IMR-90 (cell line): ENCODE results near the gene MDH1. TPM values are rescaled to one million over a fixed set of nuclear protein-coding genes. Genes with fewer than 3 reads are reported as not detected.
A peak's percentile ranks its signal among the peaks of the same experiment; 100 is the strongest.

ENCODE experiments used
- ATAC-seq: fragments of 200-7000 bp; cut with Tn5 transposase; 2 replicates; pipeline ENCODE4 v1.9.1; 2020; ENCODE audit warnings: low read depth, mild to moderate bottlenecking, moderate library complexity
- BruUV-seq: library from RNA; stranded (reverse); fragments of 400-500 nt; replicated peaks from 2 replicates; lab custom pipeline; 2021; lab: Mats Ljungman, UMichigan
- CTCF ChIA-PET: fragments of 300-600 bp; formaldehyde crosslinking; extraction: SDS; loops from one replicate; lab custom pipeline; 2021; ENCODE audit warnings: antibody characterized with exemption; lab: Yijun Ruan, JAX
- POLR2A ChIA-PET: fragments of 300-600 bp; sonication (Branson Sonifier 250); formaldehyde crosslinking; loops from one replicate; lab custom pipeline; 2022; ENCODE audit warnings: antibody characterized with exemption; ENCODE audit not compliant: unreplicated experiment; lab: Charles Lee
- DNase-seq: peaks from one replicate; pipeline ENCODE4 v3.0.0; 2013
- H2AFZ ChIP-seq: replicated peaks from 2 replicates; pipeline ENCODE3; 2013; ENCODE audit warnings: low read length, mild to moderate bottlenecking; ENCODE audit not compliant: poor library complexity
- H2AK5ac ChIP-seq: 2 replicates; pipeline ENCODE4 v1.6.1; 2013; ENCODE audit warnings: low read depth, low read length, inconsistent platforms
- H2AK9ac ChIP-seq: replicated peaks from 2 replicates; pipeline ENCODE3; 2013; ENCODE audit warnings: mild to moderate bottlenecking, low read depth, low read length, moderate library complexity; ENCODE audit not compliant: poor library complexity
- H2BK120ac ChIP-seq: 2 replicates; pipeline ENCODE4 v1.6.1; 2013; ENCODE audit warnings: low read depth, low read length, inconsistent platforms
- H2BK15ac ChIP-seq: 3 replicates; pipeline ENCODE4 v1.6.1; 2013; ENCODE audit warnings: low read depth, low read length, inconsistent platforms
- H2BK20ac ChIP-seq: 2 replicates; pipeline ENCODE4 v1.6.1; 2013; ENCODE audit warnings: low read depth, mild to moderate bottlenecking, inconsistent platforms, low read length, moderate library complexity
- H2BK5ac ChIP-seq: 2 replicates; pipeline ENCODE4 v1.6.1; 2013; ENCODE audit warnings: mild to moderate bottlenecking, low read depth, low read length, inconsistent platforms; ENCODE audit not compliant: poor library complexity, severe bottlenecking
- H3K14ac ChIP-seq: replicated peaks from 2 replicates; pipeline ENCODE4 v1.6.1; 2013; ENCODE audit warnings: low read depth, low read length, inconsistent platforms
- H3K18ac ChIP-seq: 2 replicates; pipeline ENCODE4 v1.6.1; 2013; ENCODE audit warnings: low read depth, low read length, control low read depth
- H3K23ac ChIP-seq: 2 replicates; pipeline ENCODE4 v1.6.1; 2013; ENCODE audit warnings: low read depth, low read length, inconsistent platforms
- H3K27ac ChIP-seq: 2 replicates; pipeline ENCODE4 v1.5.1; 2013; ENCODE audit warnings: mild to moderate bottlenecking, control low read depth, low read length; ENCODE audit not compliant: insufficient read depth
- H3K27me3 ChIP-seq: 2 replicates; pipeline ENCODE4 v1.6.1; 2013; ENCODE audit warnings: low read length; ENCODE audit not compliant: control insufficient read depth, insufficient read depth
- H3K36me3 ChIP-seq: 2 replicates; pipeline ENCODE4 v1.6.1; 2013; ENCODE audit warnings: low read length, mixed read lengths; ENCODE audit not compliant: control insufficient read depth, insufficient read depth
- H3K4ac ChIP-seq: 2 replicates; pipeline ENCODE4 v1.6.1; 2013; ENCODE audit warnings: low read depth, low read length, inconsistent platforms
- H3K4me1 ChIP-seq: 2 replicates; pipeline ENCODE4 v1.6.1; 2013; ENCODE audit warnings: low read length, mixed read lengths; ENCODE audit not compliant: control insufficient read depth, insufficient read depth
- H3K4me2 ChIP-seq: 2 replicates; pipeline ENCODE4 v1.6.1; 2013; ENCODE audit warnings: low read depth, mild to moderate bottlenecking, control low read depth, low read length, moderate library complexity
- H3K4me3 ChIP-seq: 2 replicates; pipeline ENCODE4 v1.5.1; 2013; ENCODE audit warnings: low read depth, mild to moderate bottlenecking, control low read depth, low read length, moderate library complexity; ENCODE audit not compliant: insufficient read depth
- H3K56ac ChIP-seq: 2 replicates; pipeline ENCODE4 v1.6.1; 2013; ENCODE audit warnings: low read length, inconsistent platforms; ENCODE audit not compliant: insufficient read depth; ENCODE audit errors: extremely low read depth
- H3K79me1 ChIP-seq, 2 experiments: 2 replicates each; pipeline ENCODE4 v1.6.1; 2013; ENCODE audit warnings: low read length in 2 of 2, inconsistent platforms in 1 of 2, low read depth in 1 of 2
- H3K9ac ChIP-seq: 2 replicates; pipeline ENCODE4 v1.6.1; 2013; ENCODE audit warnings: low read depth, low read length, control low read depth
- H3K9me1 ChIP-seq: 2 replicates; pipeline ENCODE4 v1.6.1; 2013; ENCODE audit warnings: low read length, inconsistent platforms; ENCODE audit not compliant: insufficient read depth
- H3K9me3 ChIP-seq: 2 replicates; pipeline ENCODE4 v1.6.1; 2013; ENCODE audit warnings: low read length; ENCODE audit not compliant: control insufficient read depth, insufficient read depth
- H4K20me1 ChIP-seq: 2 replicates; pipeline ENCODE4 v1.6.1; 2013; ENCODE audit warnings: low read length, inconsistent platforms; ENCODE audit not compliant: insufficient read depth
- H4K5ac ChIP-seq: 2 replicates; pipeline ENCODE4 v1.6.1; 2013; ENCODE audit warnings: mild to moderate bottlenecking, low read depth, low read length, control low read depth
- H4K8ac ChIP-seq, 2 experiments: 2 replicates each; pipeline ENCODE4 v1.6.1; 2013; ENCODE audit warnings: low read depth in 2 of 2, low read length in 2 of 2, control low read depth in 1 of 2, inconsistent platforms in 1 of 2
- H4K91ac ChIP-seq: 2 replicates; pipeline ENCODE4 v1.6.1; 2013; ENCODE audit warnings: low read depth, low read length, inconsistent platforms; ENCODE audit not compliant: insufficient read depth
- BHLHE40 ChIP-seq: fragments of 150-350 bp; IDR thresholded peaks from 2 replicates; pipeline ENCODE4 v1.6.1; 2016; ENCODE audit warnings: mild to moderate bottlenecking, low read depth, low read length
- CEBPB ChIP-seq: IDR thresholded peaks from 2 replicates; pipeline ENCODE4 v1.6.1; 2012; ENCODE audit warnings: low read depth, low read length, improper control_type of control experiment
- CHD1 ChIP-seq: IDR thresholded peaks from 2 replicates; pipeline ENCODE4 v1.6.1; 2012; ENCODE audit warnings: low read depth, low read length, improper control_type of control experiment
- CTCF ChIP-seq: conservative IDR thresholded peaks from 2 replicates; pipeline ENCODE4 v1.5.1; 2012; ENCODE audit warnings: mild to moderate bottlenecking, low read depth, low read length, improper control_type of control experiment
- ELK1 ChIP-seq: fragments of 150-350 bp; IDR thresholded peaks from 2 replicates; pipeline ENCODE4 v1.6.1; 2016; ENCODE audit warnings: low read depth, mild to moderate bottlenecking, low read length, moderate library complexity, borderline replicate concordance
- MAFK ChIP-seq: IDR thresholded peaks from 2 replicates; pipeline ENCODE4 v1.6.1; 2012; ENCODE audit warnings: low read depth, low read length, improper control_type of control experiment
- MAZ ChIP-seq: IDR thresholded peaks from 2 replicates; pipeline ENCODE4 v1.6.1; 2012; ENCODE audit warnings: low read depth, mild to moderate bottlenecking, low read length, improper control_type of control experiment, moderate library complexity, borderline replicate concordance
- MXI1 ChIP-seq: IDR thresholded peaks from 2 replicates; pipeline ENCODE4 v1.6.1; 2012; ENCODE audit warnings: low read depth, mild to moderate bottlenecking, low read length, moderate library complexity, borderline replicate concordance
- NFE2L2 ChIP-seq: fragments of 150-350 bp; IDR thresholded peaks from 2 replicates; pipeline ENCODE4 v1.6.1; 2016; ENCODE audit warnings: low read depth, mild to moderate bottlenecking, low read length
- RAD21 ChIP-seq: IDR thresholded peaks from 2 replicates; pipeline ENCODE4 v1.6.1; 2012; ENCODE audit warnings: low read length, improper control_type of control experiment
- RFX5 ChIP-seq: IDR thresholded peaks from 2 replicates; pipeline ENCODE4 v1.8.0; 2012; ENCODE audit warnings: low read depth, mild to moderate bottlenecking, low read length, moderate library complexity
- SMC3 ChIP-seq: fragments of 150-350 bp; IDR thresholded peaks from 2 replicates; pipeline ENCODE4 v1.6.1; 2016; ENCODE audit warnings: low read depth, mild to moderate bottlenecking, antibody characterized with exemption, low read length, moderate library complexity
- USF2 ChIP-seq: fragments of 150-350 bp; IDR thresholded peaks from 2 replicates; pipeline ENCODE4 v1.6.1; 2017; ENCODE audit warnings: mild to moderate bottlenecking, antibody characterized with exemption, low read length, low read depth
- WGBS, 2 experiments: methylation state at CpG; one replicate each; pipeline versions ENCODE4 v1.1.5 to v1.1.7; 2013; ENCODE audit warnings: missing lambda C conversion rate in 2 of 2; ENCODE audit not compliant: insufficient read length in 1 of 2; ENCODE audit errors: extremely low coverage in 2 of 2; 5-methylcytosine and 5-hydroxymethylcytosine counted together
- dilution Hi-C: fragments of 300-500 bp; cut with HindIII; formaldehyde crosslinking; loops from one replicate; pipeline ENCODE4 v1.14.3; 2018; ENCODE audit warnings: low sequenced_read_pairs; ENCODE audit not compliant: unreplicated experiment
- in situ Hi-C: fragments of 300-500 bp; cut with MboI; formaldehyde crosslinking; loops from 3 replicates; pipeline ENCODE4 v1.14.3; 2019; ENCODE audit warnings: low sequenced_read_pairs, inconsistent platforms, mixed read lengths
- intact Hi-C: fragments of 100-400 bp; cut with micrococcal nuclease; formaldehyde crosslinking; loops from 2 replicates; pipeline ENCODE4 v1.10.0; 2022
- polyA plus RNA-seq, 3 experiments: library from polyadenylated mRNA; depleted of rRNA; stranded (reverse); fragments of >200 nt; gene quantifications; 2 replicates each; pipeline ENCODE4 v1.2.3, GENCODE V29; 2012; ENCODE audit warnings: low replicate concordance in 1 of 3
- total RNA-seq: library from RNA; depleted of rRNA; stranded (reverse); fragments of >200 nt; gene quantifications from 2 replicates; pipeline ENCODE4 v1.2.3, GENCODE V29; 2012

Gene MDH1
- total and polyA plus RNA-seq, 2 of the 4 experiments (the other 2 are of a cell fraction): 195 to 248 TPM

- dilution Hi-C loops: no loop called here
- peak overlapping the region; percentile 69 for H2AFZ ChIP-seq
- CTCF ChIA-PET: interaction anchor here (0.6 kb wide), 1 partner anchor 656 kb away, joined by 5 read pairs; no protein-coding TSS in a partner anchor
- TF ChIP-seq CHD1 (no peak), ELK1 (no peak), MAFK (no peak), MAZ (no peak), CEBPB (no peak), SMC3 (no peak), MXI1 (no peak), BHLHE40 (no peak), USF2 (no peak), RFX5 (no peak), RAD21 (no peak), CTCF (no peak), NFE2L2 (no peak)
These were observed 26.5 kb downstream of the MDH1 start for GRCh38 chr2:63614983-63615945.

More at GRCh38 chr2:63614983-63615945, 26.5 kb downstream of the MDH1 start:
- POLR2A ChIA-PET: no interaction called here
- Histone ChIP-seq H3K36me3 (no peaks in the 10 kb centered on the region), H3K4me1 (peaks cover 2% of the 10 kb centered on the region; the same call in 1 of the 2 replicates), H3K4me3 (no peak overlapping the region), H3K27ac (no peak overlapping the region), H2BK120ac (peak overlapping the region; percentile 53), H2BK15ac (no peak overlapping the region), H4K91ac (no peak overlapping the region), H3K23ac (no peak overlapping the region; the same call in 1 of the 2 replicates), H2AK9ac (no peak overlapping the region), H4K8ac (peak overlapping the region in 1 of 2 experiments; percentile 36; a peak in 2 of 4 replicates), H3K9ac (no peak overlapping the region), H3K4ac (peak overlapping the region; percentile 33; the same call in 1 of the 2 replicates), H3K27me3 (no peaks in the 10 kb centered on the region), H3K79me1 (no peaks in the 10 kb centered on the region), H2BK5ac (no peak overlapping the region), H4K5ac (no peak overlapping the region), H3K4me2 (no peak overlapping the region), H3K14ac (no peak overlapping the region; the same call in 1 of the 2 replicates), H2BK20ac (no peak overlapping the region), H2AK5ac (no peak overlapping the region), H3K56ac (no peak overlapping the region), H4K20me1 (no peaks in the 10 kb centered on the region), H3K9me1 (no peaks in the 10 kb centered on the region; the same call in none of the 2 replicates), H3K9me3 (no peaks in the 10 kb centered on the region), H3K18ac (no peak overlapping the region)
- peak; percentile 60 for ATAC-seq
- BruUV-seq: no TSS peak
- WGBS, 2 experiments: no CpG with 5 or more reads among the region's 9 CpGs
- in situ Hi-C loops: no loop called here
- DNase-seq: peak; percentile 55
- intact Hi-C loops: no loop called here
